K562 (cell line): ENCODE measurements around the gene RBMS3. TPM values are rescaled to one million over a fixed set of nuclear protein-coding genes. Genes with fewer than 3 reads are reported as not detected.

ENCODE experiments used
- ATAC-seq: fragments of 200-7000 bp; cut with Tn5 transposase; 3 replicates; pipeline ENCODE4 v1.9.1; 2020; ENCODE audit warnings: moderate library complexity
- BruUV-seq: library from RNA; stranded (reverse); fragments of 400-500 nt; replicated peaks from 2 replicates; lab custom pipeline; 2021; lab: Mats Ljungman, UMichigan
- CTCF ChIA-PET: fragments of 300-600 bp; formaldehyde crosslinking; extraction: SDS; loops from one replicate; lab custom pipeline; 2021; ENCODE audit warnings: low intra/inter-chr PET ratio; lab: Yijun Ruan, JAX
- POLR2A ChIA-PET: fragments of 300-600, 350-650 bp; sonication (Branson Sonifier 250); formaldehyde crosslinking; extraction: SDS; loops from one replicate; lab custom pipeline; 2021; ENCODE audit warnings: antibody characterized with exemption, inconsistent platforms; lab: Yijun Ruan, JAX
- DNase-seq, 4 experiments: peaks; one replicate each; pipeline versions ENCODE4 v3.0.0 to v3.0.0-alpha.2; 2011 to 2018; ENCODE audit warnings: low spot score in 3 of 4, mixed read lengths in 3 of 4; ENCODE audit errors: extremely low read depth in 1 of 4
- FAIRE-seq: peaks from 2 replicates; lab custom pipeline; 2011; peaks lifted over from hg19 to GRCh38; lab: Jason Lieb, UNC
- H2AFZ ChIP-seq: 2 replicates; pipeline ENCODE4 v1.6.0; 2011; ENCODE audit warnings: low read depth, low read length, control low read depth, inconsistent platforms
- H3K27ac ChIP-seq: fragments of 200-600 bp; 3 replicates; pipeline ENCODE4 v1.8.0; 2011; ENCODE audit warnings: low read depth, mild to moderate bottlenecking, control low read depth, inconsistent platforms, low read length, moderate library complexity, mixed read lengths; ENCODE audit errors: extremely low read depth
- H3K27me3 ChIP-seq, 2 experiments: fragments of 300-600 bp in 1 of 2; 2 replicates in 1 of 2; 3 replicates in 1 of 2; pipeline versions ENCODE4 v1.6.0 to v1.8.0; 2011; ENCODE audit warnings: inconsistent platforms in 2 of 2, low read length in 2 of 2, mild to moderate bottlenecking in 1 of 2, mixed read lengths in 1 of 2, moderate library complexity in 1 of 2; ENCODE audit not compliant: control insufficient read depth in 2 of 2, insufficient read depth in 2 of 2
- H3K36me3 ChIP-seq: fragments of 300-600 bp; 3 replicates; pipeline ENCODE4 v1.8.0; 2011; ENCODE audit warnings: mild to moderate bottlenecking, low read length, inconsistent platforms; ENCODE audit not compliant: control insufficient read depth, insufficient read depth
- H3K4me1 ChIP-seq, 2 experiments: fragments of 200-600 bp in 1 of 2; replicated peaks in 1 of 2; 2 replicates in 1 of 2; 3 replicates in 1 of 2; pipeline versions ENCODE4 v1.5.1 to v1.8.0; 2011; ENCODE audit warnings: inconsistent platforms in 2 of 2, low read length in 2 of 2, mild to moderate bottlenecking in 1 of 2, mixed read lengths in 1 of 2, moderate library complexity in 1 of 2; ENCODE audit not compliant: control insufficient read depth in 2 of 2, insufficient read depth in 2 of 2
- H3K4me2 ChIP-seq: 2 replicates; pipeline ENCODE4 v1.6.1; 2011; ENCODE audit warnings: low read length, control low read depth, inconsistent platforms, mixed read lengths; ENCODE audit not compliant: insufficient read depth
- H3K4me3 ChIP-seq: fragments of 200-600 bp; sonication (generic), shearing (Covaris generic); 2 replicates; pipeline ENCODE4 v1.5.1; 2016; ENCODE audit warnings: control low read depth, inconsistent platforms
- H3K79me2 ChIP-seq: fragments of 200-600 bp; 3 replicates; pipeline ENCODE4 v1.8.0; 2011; ENCODE audit warnings: low read length, inconsistent platforms; ENCODE audit not compliant: control insufficient read depth, insufficient read depth
- H3K9ac ChIP-seq, 2 experiments: 2 replicates each; pipeline versions ENCODE4 v1.6.0 to v1.6.1; 2011; ENCODE audit warnings: low read depth in 2 of 2, low read length in 2 of 2, control low read depth in 1 of 2, inconsistent platforms in 1 of 2, mild to moderate bottlenecking in 1 of 2, mixed read lengths in 1 of 2; ENCODE audit not compliant: insufficient read depth in 1 of 2
- H3K9me1 ChIP-seq: one replicate; pipeline ENCODE4 v1.6.0; 2011; ENCODE audit warnings: inconsistent platforms, mild to moderate bottlenecking, low read length, moderate library complexity; ENCODE audit not compliant: control insufficient read depth, insufficient read depth
- H3K9me3 ChIP-seq: replicated peaks from 2 replicates; pipeline ENCODE4 v1.5.1; 2011; ENCODE audit warnings: low read depth, low read length, inconsistent platforms; ENCODE audit not compliant: control insufficient read depth, insufficient read depth
- H4K20me1 ChIP-seq: replicated peaks from 2 replicates; pipeline ENCODE4 v1.6.1; 2011; ENCODE audit warnings: low read length, inconsistent platforms, mixed read lengths; ENCODE audit not compliant: control insufficient read depth, insufficient read depth
- ATF6 ChIP-seq: sonication (generic); formaldehyde crosslinking; IDR thresholded peaks from 2 replicates; pipeline ENCODE4 v1.4.0; 2020; ENCODE audit warnings: mild to moderate bottlenecking, missing genetic modification reagents
- E2F5 ChIP-seq: sonication (generic); formaldehyde crosslinking; IDR thresholded peaks from 2 replicates; pipeline ENCODE4 v1.8.0; 2022; ENCODE audit warnings: mild to moderate bottlenecking, missing genetic modification reagents
- E2F6 ChIP-seq, 2 experiments: IDR thresholded peaks; 2 replicates each; pipeline ENCODE4 v1.6.1; 2011; ENCODE audit warnings: borderline replicate concordance in 1 of 2, control low read depth in 1 of 2, low read depth in 1 of 2, low read length in 1 of 2, mild to moderate bottlenecking in 1 of 2, mixed read lengths in 1 of 2, moderate library complexity in 1 of 2; ENCODE audit not compliant: insufficient read depth in 1 of 2, insufficient read length in 1 of 2, poor library complexity in 1 of 2, severe bottlenecking in 1 of 2; ENCODE audit errors: extremely low read depth in 1 of 2
- FOXO4 ChIP-seq: fragments of 450-650 bp; formaldehyde crosslinking; IDR thresholded peaks from 2 replicates; pipeline ENCODE4 v1.4.0; 2020; ENCODE audit warnings: mild to moderate bottlenecking, moderate library complexity
- HLTF ChIP-seq: fragments of 450-650 bp; IDR thresholded peaks from 2 replicates; pipeline ENCODE4 v1.6.1; 2016
- KLF1 ChIP-seq: fragments of 450-650 bp; IDR thresholded peaks from 2 replicates; pipeline ENCODE4 v1.6.1; 2016; ENCODE audit warnings: missing genetic modification characterization, missing compliant biosample characterization
- POLR2G ChIP-seq: fragments of 200-400 bp; formaldehyde crosslinking; IDR thresholded peaks from 2 replicates; pipeline ENCODE4 v1.6.1; 2017; ENCODE audit warnings: low read depth, mild to moderate bottlenecking, antibody characterized with exemption, low read length, moderate library complexity
- ZFP1 ChIP-seq: fragments of 450-650 bp; formaldehyde crosslinking; IDR thresholded peaks from 2 replicates; pipeline ENCODE4 v1.4.0; 2020; ENCODE audit warnings: mild to moderate bottlenecking, mixed read lengths
- ZNF184 ChIP-seq: sonication (generic); formaldehyde crosslinking; IDR thresholded peaks from 2 replicates; pipeline ENCODE4 v1.5.0; 2020; ENCODE audit warnings: missing genetic modification reagents
- ZNF609 ChIP-seq: sonication (generic); formaldehyde crosslinking; IDR thresholded peaks from 2 replicates; pipeline ENCODE4 v1.8.1; 2023; ENCODE audit warnings: missing genetic modification reagents, mild to moderate bottlenecking, borderline replicate concordance
- WGBS: fragments of 100-300 bp; shearing (Covaris generic); methylation state at CpG from one replicate; pipeline ENCODE4 v1.1.6; 2016; ENCODE audit warnings: low coverage, mixed read lengths; ENCODE audit not compliant: insufficient coverage; ENCODE audit errors: missing lambda C conversion rate; 5-methylcytosine and 5-hydroxymethylcytosine counted together
- in situ Hi-C: fragments of 300-500 bp; cut with MboI; formaldehyde crosslinking; loops from 4 replicates; pipeline ENCODE4 v1.15.0; 2018; ENCODE audit warnings: inconsistent platforms, mixed read lengths
- intact Hi-C: fragments of 100-400 bp; cut with micrococcal nuclease; formaldehyde crosslinking; loops from 2 replicates; pipeline ENCODE4 v1.14.2; 2022
- polyA plus RNA-seq, 8 experiments: library from polyadenylated mRNA; depleted of rRNA in 4 of 8; stranded (reverse) in 5 of 8; unstranded in 3 of 8; fragments of >200 nt; fragmentation: Nextera tagmentation in 2 of 8; fragmentation: Illumina TruSeq in 1 of 8; extraction: Ambion mirVana in 2 of 8; extraction: Trizol in 1 of 8; gene quantifications; 2 replicates each; pipeline versions ENCODE4 v1.2.1 to v1.2.3, GENCODE V29; 2011 to 2014; ENCODE audit warnings: inconsistent platforms in 1 of 8, missing spikeins in 1 of 8
- total RNA-seq, 7 experiments: library from RNA; depleted of rRNA in 6 of 7; stranded (reverse); fragments of >200 nt in 6 of 7; fragmentation: Illumina TruSeq in 2 of 7; extraction: Trizol in 2 of 7; gene quantifications; 2 replicates each; pipeline versions ENCODE4 v1.2.1 to v1.2.3, GENCODE V29; 2011 to 2021; ENCODE audit warnings: low replicate concordance in 1 of 7

RBMS3 gene
- total and polyA plus RNA-seq, 9 of the 15 experiments (the other 6 are each of a cell fraction or from before 2014, with no cell fraction given), result 0.20 TPM; not detected in 8

- Histone ChIP-seq H3K9ac (no peak overlapping the region), H3K79me2 (no peaks in the 10 kb centered on the region), H3K4me2 (no peak overlapping the region), H3K36me3 (no peaks in the 10 kb centered on the region), H3K27me3 (no peaks in the 10 kb centered on the region), H4K20me1 (no peaks in the 10 kb centered on the region), H3K9me3 (no peaks in the 10 kb centered on the region), H3K9me1 (no peaks in the 10 kb centered on the region), H3K27ac (no peak overlapping the region), H2AFZ (no peak overlapping the region), H3K4me1 (no peaks in the 10 kb centered on the region), H3K4me3 (no peak overlapping the region)
- DNase-seq (no peak), FAIRE-seq (no peak), ATAC-seq (no peak)
- in situ Hi-C loops, result no loop called here
- CTCF ChIA-PET, result no interaction called here
- intact Hi-C loops, result no loop called here
- no TSS peak for BruUV-seq
- 0% methylated on average over 2 of the region's 2 CpGs for WGBS
- POLR2A ChIA-PET, result no interaction called here
- TF ChIP-seq FOXO4, result no peak
- no peak for TF ChIP-seq E2F5 (CRISPR knock-in tag)
- no peak for TF ChIP-seq ATF6 (CRISPR knock-in tag)
- no peak for TF ChIP-seq ZNF609
- no peak for TF ChIP-seq KLF1 (tag)
- TF ChIP-seq POLR2G, result no peak
- no peak for TF ChIP-seq ZFP1 (CRISPR knock-in tag)
- no peak for TF ChIP-seq ZNF184
- no peak for TF ChIP-seq HLTF
- TF ChIP-seq E2F6 (IDR thresholded peaks at IDR 0.05; ENCODE audit: borderline replicate concordance in 1 of 2, extremely low read depth in 1 of 2, insufficient read depth in 1 of 2, insufficient read length in 1 of 2, low read depth in 1 of 2, low read length in 1 of 2, poor library complexity in 1 of 2, severe bottlenecking in 1 of 2), result no peak
Observed at GRCh38 chr3:29697989-29698388, 417.1 kb downstream of the RBMS3 start.
